H9 (cell line): ENCODE measurements around the gene PRKCB. TPM values are rescaled to one million over a fixed set of nuclear protein-coding genes. Genes with fewer than 3 reads are reported as not detected.

Source experiments
- DNase-seq: peaks from one replicate; pipeline ENCODE4 v3.0.0-alpha.2; 2017
- H2AFZ ChIP-seq: one replicate; pipeline ENCODE4 v1.6.1; 2013; ENCODE audit warnings: mild to moderate bottlenecking, low read length, control low read depth, moderate library complexity
- H2AK5ac ChIP-seq: 2 replicates; pipeline ENCODE4 v1.6.1; 2013; ENCODE audit warnings: low read length, control low read depth, mixed read lengths; ENCODE audit not compliant: insufficient read length
- H2BK120ac ChIP-seq: one replicate; pipeline ENCODE4 v1.6.1; 2013; ENCODE audit warnings: low read depth, mild to moderate bottlenecking, low read length, control low read depth, inconsistent platforms; ENCODE audit not compliant: poor library complexity, severe bottlenecking
- H2BK12ac ChIP-seq: 2 replicates; pipeline ENCODE4 v1.6.1; 2013; ENCODE audit warnings: low read length, control low read depth, mixed read lengths, low read depth; ENCODE audit not compliant: insufficient read length
- H2BK15ac ChIP-seq: 2 replicates; pipeline ENCODE4 v1.6.1; 2013; ENCODE audit warnings: low read depth, low read length, control low read depth
- H2BK20ac ChIP-seq: one replicate; pipeline ENCODE4 v1.6.1; 2013; ENCODE audit warnings: low read depth, mild to moderate bottlenecking, low read length, control low read depth, inconsistent platforms; ENCODE audit not compliant: poor library complexity, severe bottlenecking
- H2BK5ac ChIP-seq: 2 replicates; pipeline ENCODE4 v1.6.1; 2013; ENCODE audit warnings: low read length, control low read depth, mixed read lengths; ENCODE audit not compliant: insufficient read length
- H3K14ac ChIP-seq: 2 replicates; pipeline ENCODE4 v1.6.1; 2013; ENCODE audit warnings: low read length, control low read depth; ENCODE audit not compliant: insufficient read depth
- H3K18ac ChIP-seq: 2 replicates; pipeline ENCODE4 v1.6.1; 2013; ENCODE audit warnings: low read depth, mild to moderate bottlenecking, mixed read lengths, low read length, control low read depth; ENCODE audit not compliant: insufficient read length
- H3K23ac ChIP-seq: 2 replicates; pipeline ENCODE4 v1.6.1; 2013; ENCODE audit warnings: low read length, control low read depth, mixed read lengths, low read depth; ENCODE audit not compliant: insufficient read length
- H3K23me2 ChIP-seq: 2 replicates; pipeline ENCODE4 v1.6.1; 2013; ENCODE audit warnings: low read depth, mild to moderate bottlenecking, mixed read lengths, low read length, control low read depth; ENCODE audit not compliant: insufficient read length, poor library complexity, severe bottlenecking
- H3K27ac ChIP-seq: 2 replicates; pipeline ENCODE4 v1.5.1; 2013; ENCODE audit warnings: low read length, control low read depth, mixed read lengths, low read depth; ENCODE audit not compliant: insufficient read length
- H3K27me3 ChIP-seq: 2 replicates; pipeline ENCODE4 v1.6.1; 2013; ENCODE audit warnings: low read length, control low read depth, inconsistent platforms; ENCODE audit not compliant: insufficient read depth
- H3K4ac ChIP-seq: 2 replicates; pipeline ENCODE4 v1.6.1; 2013; ENCODE audit warnings: low read depth, mild to moderate bottlenecking, control low read depth, inconsistent platforms, low read length, moderate library complexity
- H3K4me1 ChIP-seq: 2 replicates; pipeline ENCODE4 v1.6.1; 2013; ENCODE audit warnings: low read length, control low read depth, inconsistent platforms; ENCODE audit not compliant: insufficient read depth
- H3K4me2 ChIP-seq: 2 replicates; pipeline ENCODE4 v1.6.1; 2013; ENCODE audit warnings: low read length, control low read depth, mixed read lengths; ENCODE audit not compliant: insufficient read length, insufficient read depth
- H3K56ac ChIP-seq: 2 replicates; pipeline ENCODE4 v1.6.1; 2013; ENCODE audit warnings: low read depth, mild to moderate bottlenecking, mixed read lengths, low read length, control low read depth; ENCODE audit not compliant: insufficient read length
- H3K79me1 ChIP-seq: 2 replicates; pipeline ENCODE4 v1.6.1; 2013; ENCODE audit warnings: low read depth, mild to moderate bottlenecking, moderate library complexity, low read length, control low read depth, inconsistent platforms; ENCODE audit not compliant: insufficient read depth, poor library complexity, severe bottlenecking
- H3K79me2 ChIP-seq: 2 replicates; pipeline ENCODE4 v1.6.1; 2013; ENCODE audit warnings: low read length, control low read depth, inconsistent platforms; ENCODE audit not compliant: insufficient read depth
- H3K9ac ChIP-seq: 2 replicates; pipeline ENCODE4 v1.6.1; 2013; ENCODE audit warnings: low read length, control low read depth, mixed read lengths; ENCODE audit not compliant: insufficient read length; ENCODE audit errors: extremely low read depth
- H3K9me3 ChIP-seq: one replicate; pipeline ENCODE4 v1.6.1; 2013; ENCODE audit warnings: low read depth, low read length, inconsistent platforms; ENCODE audit not compliant: control insufficient read depth
- H3T11ph ChIP-seq: one replicate; pipeline ENCODE4 v1.6.1; 2013; ENCODE audit warnings: mild to moderate bottlenecking, low read length, control low read depth, inconsistent platforms
- H4K20me1 ChIP-seq: one replicate; pipeline ENCODE4 v1.6.1; 2013; ENCODE audit not compliant: control insufficient read depth, insufficient read length, insufficient read depth
- H4K5ac ChIP-seq: 2 replicates; pipeline ENCODE4 v1.6.1; 2013; ENCODE audit warnings: low read depth, mild to moderate bottlenecking, mixed read lengths, low read length, control low read depth; ENCODE audit not compliant: insufficient read length
- H4K8ac ChIP-seq: replicated peaks from 2 replicates; pipeline ENCODE4 v1.6.1; 2013; ENCODE audit warnings: low read length, control low read depth, mixed read lengths, low read depth; ENCODE audit not compliant: insufficient read length
- H4K91ac ChIP-seq: 2 replicates; pipeline ENCODE4 v1.6.1; 2013; ENCODE audit warnings: low read depth, mild to moderate bottlenecking, moderate library complexity, mixed read lengths, low read length, control low read depth; ENCODE audit not compliant: insufficient read length
- H3K27ac Mint-ChIP-seq, 3 experiments: 2 replicates in 2 of 3; 3 replicates in 1 of 3; pipeline ENCODE4 v1.8.0; 2020 to 2021; ENCODE audit warnings: mixed read lengths in 3 of 3, mild to moderate bottlenecking in 1 of 3, moderate library complexity in 1 of 3
- H3K27me3 Mint-ChIP-seq: 2 replicates; pipeline ENCODE4 v1.8.0; 2021; ENCODE audit warnings: low read depth, mild to moderate bottlenecking, moderate library complexity, mixed read lengths
- H3K36me3 Mint-ChIP-seq, 3 experiments: 2 replicates in 2 of 3; 3 replicates in 1 of 3; pipeline ENCODE4 v1.8.0; 2020 to 2021; ENCODE audit warnings: low read depth in 3 of 3, mixed read lengths in 3 of 3; ENCODE audit not compliant: insufficient read depth in 1 of 3
- H3K4me1 Mint-ChIP-seq, 2 experiments: 2 replicates each; pipeline ENCODE4 v1.8.0; 2020; ENCODE audit warnings: mixed read lengths in 2 of 2
- H3K4me3 Mint-ChIP-seq, 2 experiments: 2 replicates in 1 of 2; 3 replicates in 1 of 2; pipeline ENCODE4 v1.8.0; 2020 to 2021; ENCODE audit warnings: mild to moderate bottlenecking in 2 of 2, mixed read lengths in 2 of 2, moderate library complexity in 1 of 2
- H3K9me3 Mint-ChIP-seq, 2 experiments: 2 replicates in 1 of 2; 3 replicates in 1 of 2; pipeline ENCODE4 v1.8.0; 2020; ENCODE audit warnings: mild to moderate bottlenecking in 2 of 2, mixed read lengths in 2 of 2, moderate library complexity in 1 of 2
- WGBS: extraction: QIAGEN DNeasy Blood & Tissue Kit; methylation state at CpG from one replicate; pipeline ENCODE4 v1.1.7; 2013; ENCODE audit warnings: missing lambda C conversion rate, low lambda C conversion rate, mixed read lengths; ENCODE audit not compliant: insufficient read length; ENCODE audit errors: extremely low coverage; 5-methylcytosine and 5-hydroxymethylcytosine counted together
- total RNA-seq: library from RNA; stranded (reverse); gene quantifications from 2 replicates; pipeline ENCODE4 v1.2.1, GENCODE V29; 2021
- TF ChIP-seq, protein P1 (sequence below): fragments of 200-600 bp; sonication (generic); conservative IDR thresholded peaks from 3 replicates; pipeline ENCODE4 v1.8.0; 2021; ENCODE audit warnings: antibody characterized with exemption, mild to moderate bottlenecking

PRKCB gene
- total RNA-seq, 1 experiment from 2014 or later: 7.0 TPM

DNA sequence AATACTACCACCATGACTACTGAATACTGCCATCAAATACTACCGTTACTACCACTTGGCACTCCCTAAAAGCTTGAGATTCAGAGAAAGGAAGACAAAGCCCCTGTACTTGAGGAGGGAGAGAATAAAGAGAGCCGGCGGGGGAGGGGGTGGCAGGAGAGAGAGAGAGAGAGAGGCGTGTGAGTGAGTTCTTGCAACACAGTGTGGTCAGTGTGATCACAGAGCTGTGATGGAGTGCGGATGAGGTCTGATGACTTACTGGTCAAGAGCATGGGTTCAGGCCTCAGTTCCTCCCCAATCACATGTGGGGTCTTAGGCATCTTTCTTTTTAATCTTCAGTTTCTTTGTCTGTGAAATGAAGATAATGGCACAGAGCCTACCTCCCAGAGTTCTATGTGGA, 19.2 kb downstream of the PRKCB start:
- WGBS: no CpG with 5 or more reads among the region's 5 CpGs
- no peaks in the 10 kb centered on the region; a peak in 1 of 7 replicates for H3K36me3 Mint-ChIP-seq
- H3K27ac ChIP-seq: no peak overlapping the region
- H3K27ac Mint-ChIP-seq: no peak overlapping the region
- no peak overlapping the region for H3K9ac ChIP-seq
- no peaks in the 10 kb centered on the region for H3K79me2 ChIP-seq
- no peaks in the 10 kb centered on the region for H3K27me3 ChIP-seq
- peaks cover 13 to 16% of the 10 kb centered on the region in 2 experiments for H3K4me1 Mint-ChIP-seq
- no peak overlapping the region for H3K4me3 Mint-ChIP-seq
- no peak overlapping the region for H3K4ac ChIP-seq
- peaks cover 84% of the 10 kb centered on the region for H3K27me3 Mint-ChIP-seq
- H3T11ph ChIP-seq: no peak overlapping the region
- H3K9me3 ChIP-seq: no peaks in the 10 kb centered on the region
- no peak overlapping the region for H4K91ac ChIP-seq
- H2BK15ac ChIP-seq: no peak overlapping the region
- no peak for DNase-seq
- H2BK120ac ChIP-seq: no peak overlapping the region
- H3K79me1 ChIP-seq: no peaks in the 10 kb centered on the region
- TF ChIP-seq, protein P1, sequence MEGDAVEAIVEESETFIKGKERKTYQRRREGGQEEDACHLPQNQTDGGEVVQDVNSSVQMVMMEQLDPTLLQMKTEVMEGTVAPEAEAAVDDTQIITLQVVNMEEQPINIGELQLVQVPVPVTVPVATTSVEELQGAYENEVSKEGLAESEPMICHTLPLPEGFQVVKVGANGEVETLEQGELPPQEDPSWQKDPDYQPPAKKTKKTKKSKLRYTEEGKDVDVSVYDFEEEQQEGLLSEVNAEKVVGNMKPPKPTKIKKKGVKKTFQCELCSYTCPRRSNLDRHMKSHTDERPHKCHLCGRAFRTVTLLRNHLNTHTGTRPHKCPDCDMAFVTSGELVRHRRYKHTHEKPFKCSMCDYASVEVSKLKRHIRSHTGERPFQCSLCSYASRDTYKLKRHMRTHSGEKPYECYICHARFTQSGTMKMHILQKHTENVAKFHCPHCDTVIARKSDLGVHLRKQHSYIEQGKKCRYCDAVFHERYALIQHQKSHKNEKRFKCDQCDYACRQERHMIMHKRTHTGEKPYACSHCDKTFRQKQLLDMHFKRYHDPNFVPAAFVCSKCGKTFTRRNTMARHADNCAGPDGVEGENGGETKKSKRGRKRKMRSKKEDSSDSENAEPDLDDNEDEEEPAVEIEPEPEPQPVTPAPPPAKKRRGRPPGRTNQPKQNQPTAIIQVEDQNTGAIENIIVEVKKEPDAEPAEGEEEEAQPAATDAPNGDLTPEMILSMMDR: no peak
- no peak overlapping the region for H2AFZ ChIP-seq
- no peaks in the 10 kb centered on the region; a peak in 1 of 5 replicates for H3K9me3 Mint-ChIP-seq
- H4K5ac ChIP-seq: no peak overlapping the region
- H3K14ac ChIP-seq: no peak overlapping the region
- H3K4me2 ChIP-seq: no peak overlapping the region
- no peak overlapping the region for H2BK20ac ChIP-seq
- H3K56ac ChIP-seq: no peak overlapping the region
- no peak overlapping the region for H3K23ac ChIP-seq
- no peaks in the 10 kb centered on the region for H3K23me2 ChIP-seq
- no peak overlapping the region for H2BK5ac ChIP-seq
- no peaks in the 10 kb centered on the region for H4K20me1 ChIP-seq
- H4K8ac ChIP-seq: no peak overlapping the region
- H3K4me1 ChIP-seq: no peaks in the 10 kb centered on the region
- H3K18ac ChIP-seq: no peak overlapping the region
- no peak overlapping the region for H2AK5ac ChIP-seq
- H2BK12ac ChIP-seq: no peak overlapping the region
